OCI-LY7 (cell line): ENCODE results near the gene OSM. TPM values are rescaled to one million over a fixed set of nuclear protein-coding genes. Genes with fewer than 3 reads are reported as not detected.

Experiments used
- BruUV-seq: library from RNA; stranded (reverse); fragments of 400-500 nt; replicated peaks from 2 replicates; lab custom pipeline; 2021; lab: Mats Ljungman, UMichigan
- CTCF ChIA-PET: fragments of 300-600 bp; sonication (Branson Sonifier 250); formaldehyde crosslinking; loops from one replicate; lab custom pipeline; 2022; ENCODE audit warnings: antibody characterized with exemption; ENCODE audit not compliant: unreplicated experiment; lab: Charles Lee
- POLR2A ChIA-PET: fragments of 300-600 bp; sonication (Branson Sonifier 250); formaldehyde crosslinking; loops from one replicate; lab custom pipeline; 2022; ENCODE audit warnings: antibody characterized with exemption; lab: Charles Lee
- DNase-seq: peaks from one replicate; pipeline ENCODE4 v3.0.0-alpha.2; 2015; ENCODE audit warnings: low spot score
- H2AFZ ChIP-seq: fragments of 200-600 bp; sonication (generic), shearing (Covaris generic); 2 replicates; pipeline ENCODE4 v1.6.1; 2014; ENCODE audit warnings: mild to moderate bottlenecking, antibody characterized with exemption, low read length, moderate library complexity
- H3K27ac ChIP-seq: fragments of 200-600 bp; sonication (generic); 2 replicates; pipeline ENCODE4 v1.5.1; 2014; ENCODE audit warnings: mixed run types, low read depth, mild to moderate bottlenecking, moderate library complexity, low read length, inconsistent platforms; ENCODE audit not compliant: poor library complexity, severe bottlenecking
- H3K36me3 ChIP-seq: fragments of 200-600 bp; sonication (generic); 2 replicates; pipeline ENCODE4 v1.6.1; 2014; ENCODE audit warnings: mild to moderate bottlenecking, antibody characterized with exemption, low read length, moderate library complexity, mixed read lengths; ENCODE audit not compliant: insufficient read depth
- H3K4me1 ChIP-seq: fragments of 200-600 bp; sonication (generic); 2 replicates; pipeline ENCODE4 v1.5.1; 2014; ENCODE audit warnings: mild to moderate bottlenecking, low read length; ENCODE audit not compliant: insufficient read depth, poor library complexity, severe bottlenecking
- H3K4me2 ChIP-seq: fragments of 200-600 bp; sonication (generic); 2 replicates; pipeline ENCODE4 v1.6.1; 2014; ENCODE audit warnings: mild to moderate bottlenecking, low read length
- H3K4me3 ChIP-seq: fragments of 200-600 bp; sonication (generic); 2 replicates; pipeline ENCODE4 v1.5.1; 2014; ENCODE audit warnings: mild to moderate bottlenecking, low read depth, low read length; ENCODE audit not compliant: poor library complexity, severe bottlenecking
- H3K79me2 ChIP-seq: fragments of 200-600 bp; sonication (generic); 2 replicates; pipeline ENCODE4 v1.6.1; 2016; ENCODE audit warnings: low read depth, mild to moderate bottlenecking, low read length, moderate library complexity, mixed read lengths; ENCODE audit not compliant: insufficient read depth
- H3K9me2 ChIP-seq: fragments of 200-600 bp; sonication (generic); 2 replicates; pipeline ENCODE4 v1.6.1; 2016; ENCODE audit warnings: mild to moderate bottlenecking, low read length, mixed read lengths; ENCODE audit not compliant: insufficient read depth
- H3K9me3 ChIP-seq: fragments of 200-600 bp; sonication (generic); 2 replicates; pipeline ENCODE4 v1.6.1; 2014; ENCODE audit warnings: mild to moderate bottlenecking, mixed run types, low read length, mixed read lengths
- H4K20me1 ChIP-seq: fragments of 200-600 bp; sonication (generic); 2 replicates; pipeline ENCODE4 v1.6.1; 2014; ENCODE audit warnings: mild to moderate bottlenecking, antibody characterized with exemption, low read length, moderate library complexity, mixed read lengths; ENCODE audit not compliant: insufficient read depth
- CTCF ChIP-seq: fragments of 200-600 bp; sonication (generic); conservative IDR thresholded peaks from 2 replicates; pipeline ENCODE4 v1.5.1; 2014; ENCODE audit warnings: mild to moderate bottlenecking, antibody characterized with exemption, low read length, moderate library complexity, mixed read lengths
- EZH2phosphoT487 ChIP-seq: fragments of 200-600 bp; sonication (generic); IDR thresholded peaks from 2 replicates; pipeline ENCODE4 v1.6.1; 2018; ENCODE audit warnings: low read depth, borderline replicate concordance, mild to moderate bottlenecking, mixed run types, antibody characterized with exemption, low read length, moderate library complexity, mixed read lengths
- intact Hi-C: fragments of 100-400 bp; cut with micrococcal nuclease; formaldehyde crosslinking; loops from one replicate; pipeline ENCODE4 v1.10.0; 2022; ENCODE audit not compliant: unreplicated experiment
- total RNA-seq, 2 experiments: library from RNA; depleted of rRNA in 1 of 2; stranded (reverse); fragments of >200 nt in 1 of 2; shearing (Covaris generic) in 1 of 2; gene quantifications; 2 replicates each; pipeline ENCODE4 v1.2.3, GENCODE V29; 2014 to 2022

OSM gene
- total RNA-seq, 2 experiments from 2014 or later, result 0.91 TPM; not detected in 1

DNA sequence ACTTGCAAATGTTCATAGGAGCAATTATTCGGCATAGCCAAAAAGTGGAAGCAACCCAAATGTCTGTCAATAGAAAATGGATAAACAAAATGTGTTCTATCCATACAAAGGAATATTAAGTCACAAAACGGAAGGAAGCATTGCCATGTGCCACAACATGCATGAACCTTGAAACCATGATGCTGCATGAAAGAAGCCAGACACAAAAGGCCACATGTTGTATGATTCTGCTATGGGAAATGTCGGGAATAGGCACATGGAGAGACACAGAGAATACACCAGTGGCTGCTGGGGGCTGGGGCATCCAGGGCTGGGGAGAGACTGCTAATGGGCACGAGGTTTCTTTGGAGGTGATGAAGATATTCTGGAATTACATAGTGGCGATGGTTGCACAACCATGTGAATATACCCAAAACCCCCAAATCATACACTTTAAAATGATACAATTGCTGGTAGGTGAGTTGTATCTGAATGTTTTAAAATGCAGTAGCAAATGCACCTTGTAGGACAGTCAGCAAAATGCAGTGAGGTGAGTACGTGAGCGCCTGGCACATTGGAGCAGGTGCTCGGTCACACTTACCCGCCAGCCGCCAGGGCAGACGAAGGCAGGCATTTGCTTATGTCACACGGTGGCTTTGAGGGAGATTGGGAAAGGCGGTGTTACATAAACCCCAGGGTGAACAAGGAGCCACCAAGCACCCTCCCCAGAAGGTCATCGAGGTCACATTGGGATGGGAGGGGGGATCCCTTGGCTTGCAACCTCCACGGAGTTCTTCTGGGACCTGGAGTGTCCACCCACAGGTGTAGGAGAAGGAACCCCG is 6.3 kb upstream of the OSM start:
- Histone ChIP-seq H3K4me2 (no peak overlapping the region), H3K9me2 (no peaks in the 10 kb centered on the region), H3K4me1 (peaks cover 11% of the 10 kb centered on the region), H3K4me3 (no peak overlapping the region), H3K27ac (no peak overlapping the region), H3K9me3 (no peaks in the 10 kb centered on the region), H3K79me2 (no peaks in the 10 kb centered on the region), H2AFZ (no peak overlapping the region), H3K36me3 (no peaks in the 10 kb centered on the region; the same call in 1 of the 2 replicates), H4K20me1 (no peaks in the 10 kb centered on the region)
- no peak for DNase-seq
- intact Hi-C loops, result no loop called here
- TF ChIP-seq CTCF (no peak), EZH2phosphoT487 (no peak)
- ChIA-PET POLR2A (no interaction called here), CTCF (no interaction called here)
- no TSS peak for BruUV-seq

DNA sequence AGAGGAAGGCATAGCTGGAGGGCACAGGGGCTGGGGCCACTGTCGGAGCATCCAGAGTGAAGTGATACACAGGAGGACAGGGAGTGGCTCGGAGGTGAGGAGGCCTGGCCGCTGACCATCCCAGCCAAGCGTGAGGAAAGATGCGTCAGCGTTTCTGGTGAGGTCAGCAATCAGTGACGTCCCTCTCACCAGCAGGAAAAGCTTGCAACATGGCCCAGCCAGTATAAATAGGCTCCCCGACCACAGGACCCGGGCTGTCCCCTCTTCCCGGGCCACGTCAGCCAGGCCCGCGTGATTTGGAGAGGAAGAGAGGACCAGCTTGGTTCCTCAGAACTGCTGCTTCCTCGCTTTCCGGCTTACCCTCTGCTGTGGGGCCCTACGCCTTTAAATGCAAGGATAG is 4.2 kb upstream of the OSM start:
- Histone ChIP-seq H3K79me2 (no peaks in the 10 kb centered on the region; the same call in 1 of the 2 replicates), H3K27ac (no peak overlapping the region), H2AFZ (no peak overlapping the region), H3K4me2 (no peak overlapping the region), H3K9me3 (no peaks in the 10 kb centered on the region), H3K4me3 (no peak overlapping the region), H3K9me2 (no peaks in the 10 kb centered on the region), H3K4me1 (peaks cover 16% of the 10 kb centered on the region), H4K20me1 (no peaks in the 10 kb centered on the region), H3K36me3 (no peaks in the 10 kb centered on the region; the same call in 1 of the 2 replicates)
- BruUV-seq, result no TSS peak
- ChIA-PET POLR2A (no interaction called here), CTCF (no interaction called here)
- TF ChIP-seq EZH2phosphoT487 (no peak), CTCF (no peak)
- DNase-seq, result no peak
- intact Hi-C loops, result no loop called here

DNA sequence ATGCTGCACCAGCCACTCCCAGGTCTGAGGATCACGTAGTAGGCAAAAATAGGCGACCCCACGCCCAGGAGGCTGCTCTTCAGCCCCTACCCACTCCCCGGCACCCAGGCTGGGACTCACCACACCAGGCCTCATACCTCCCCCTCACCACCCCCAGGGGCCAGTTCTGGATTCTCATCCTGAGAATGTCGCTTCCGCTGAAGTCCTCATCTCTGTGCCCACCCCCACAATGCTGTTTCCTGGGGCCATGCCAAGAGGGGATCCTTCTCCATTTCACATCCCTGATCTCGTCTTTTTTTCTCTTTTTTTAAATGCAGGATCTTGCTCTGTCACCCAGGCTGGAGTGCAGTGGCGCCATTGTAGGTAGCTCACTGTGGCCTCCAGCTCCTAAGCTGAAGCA is 1.7 kb upstream of the OSM start:
- CTCF ChIA-PET, result no interaction called here
- no peak for DNase-seq
- Histone ChIP-seq H3K9me2 (no peaks in the 10 kb centered on the region), H4K20me1 (no peaks in the 10 kb centered on the region), H3K27ac (no peak overlapping the region), H2AFZ (no peak overlapping the region), H3K79me2 (no peaks in the 10 kb centered on the region; the same call in 1 of the 2 replicates), H3K9me3 (no peaks in the 10 kb centered on the region), H3K36me3 (no peaks in the 10 kb centered on the region; the same call in 1 of the 2 replicates), H3K4me2 (no peak overlapping the region), H3K4me1 (peaks cover 15% of the 10 kb centered on the region), H3K4me3 (no peak overlapping the region)
- POLR2A ChIA-PET, result interaction anchor here (1.8 kb wide), 1 partner anchor 14 kb away, joined by 5 read pairs; no protein-coding TSS in a partner anchor
- no TSS peak for BruUV-seq
- intact Hi-C loops, result no loop called here
- TF ChIP-seq CTCF (no peak), EZH2phosphoT487 (no peak)
